DOHH2 (cell line): ENCODE measurements around the gene SLC6A3.

ENCODE experiments used
- CTCF ChIP-seq: fragments of 200-600 bp; sonication (generic); IDR thresholded peaks from one replicate; pipeline ENCODE4 v1.5.1; 2014; ENCODE audit warnings: antibody characterized with exemption, mild to moderate bottlenecking, low read depth, low read length; ENCODE audit not compliant: poor library complexity, severe bottlenecking
- EZH2phosphoT487 ChIP-seq: fragments of 200-600 bp; sonication (generic); IDR thresholded peaks from 2 replicates; pipeline ENCODE4 v1.6.1; 2017; ENCODE audit warnings: borderline replicate concordance, mild to moderate bottlenecking, antibody characterized with exemption, low read length, moderate library complexity, mixed read lengths

GRCh38 chr5:1415626-1416360, 29.4 kb downstream of the SLC6A3 start:
- no peak for TF ChIP-seq CTCF
- no peak for TF ChIP-seq EZH2phosphoT487
